ENCODE measurements around the gene TRIM36. TPM values are rescaled to one million over a fixed set of nuclear protein-coding genes. Genes with fewer than 3 reads are reported as not detected.

Gene TRIM36
- total RNA-seq, 1 experiment from 2014 or later: 20.0 TPM

DNA sequence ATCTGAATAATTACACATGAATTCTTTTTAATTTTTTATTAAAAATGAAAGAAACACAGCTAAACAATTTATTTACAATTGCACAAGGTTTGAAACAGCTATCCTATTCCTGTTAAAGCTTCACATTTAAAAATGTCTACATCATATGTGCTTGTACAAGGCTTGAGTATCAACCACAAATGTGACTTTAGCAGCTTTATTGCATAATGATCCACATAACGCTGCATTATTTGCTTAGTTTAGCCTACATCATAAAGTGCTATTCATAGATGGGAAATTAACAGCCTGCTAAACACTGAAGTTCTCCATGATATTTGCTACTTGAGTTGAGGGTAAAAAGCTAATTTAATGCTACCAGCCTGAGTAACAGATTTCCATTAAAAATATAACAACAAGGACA, 45.0 kb downstream of the TRIM36 start:
- Mint-ChIP-seq H3K27ac (no peak overlapping the region), H3K36me3 (peaks cover 11% of the 10 kb centered on the region), H3K4me3 (no peak overlapping the region), H3K4me1 (no peaks in the 10 kb centered on the region), H3K27me3 (ENCODE audit: low read depth) (no peaks in the 10 kb centered on the region), H3K9me3 (peaks cover 23% of the 10 kb centered on the region)
- no peak for DNase-seq (ENCODE audit: low spot score)
- ChIA-PET CTCF (interaction anchor here (1.2 kb wide), 1 partner anchor 9 kb away, joined by 3 read pairs; no protein-coding TSS in a partner anchor), POLR2A (no interaction called here)
- TF ChIP-seq, protein P1, sequence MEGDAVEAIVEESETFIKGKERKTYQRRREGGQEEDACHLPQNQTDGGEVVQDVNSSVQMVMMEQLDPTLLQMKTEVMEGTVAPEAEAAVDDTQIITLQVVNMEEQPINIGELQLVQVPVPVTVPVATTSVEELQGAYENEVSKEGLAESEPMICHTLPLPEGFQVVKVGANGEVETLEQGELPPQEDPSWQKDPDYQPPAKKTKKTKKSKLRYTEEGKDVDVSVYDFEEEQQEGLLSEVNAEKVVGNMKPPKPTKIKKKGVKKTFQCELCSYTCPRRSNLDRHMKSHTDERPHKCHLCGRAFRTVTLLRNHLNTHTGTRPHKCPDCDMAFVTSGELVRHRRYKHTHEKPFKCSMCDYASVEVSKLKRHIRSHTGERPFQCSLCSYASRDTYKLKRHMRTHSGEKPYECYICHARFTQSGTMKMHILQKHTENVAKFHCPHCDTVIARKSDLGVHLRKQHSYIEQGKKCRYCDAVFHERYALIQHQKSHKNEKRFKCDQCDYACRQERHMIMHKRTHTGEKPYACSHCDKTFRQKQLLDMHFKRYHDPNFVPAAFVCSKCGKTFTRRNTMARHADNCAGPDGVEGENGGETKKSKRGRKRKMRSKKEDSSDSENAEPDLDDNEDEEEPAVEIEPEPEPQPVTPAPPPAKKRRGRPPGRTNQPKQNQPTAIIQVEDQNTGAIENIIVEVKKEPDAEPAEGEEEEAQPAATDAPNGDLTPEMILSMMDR (IDR thresholded peaks at IDR 0.05): no peak
- TF ChIP-seq FOXJ3 (CRISPR knock-in tag; IDR thresholded peaks at IDR 0.05; ENCODE audit: borderline replicate concordance) (no peak), IRF2 (CRISPR knock-in tag; IDR thresholded peaks at IDR 0.05; ENCODE audit: borderline replicate concordance, low read depth) (no peak)
- no peak for ATAC-seq

DNA sequence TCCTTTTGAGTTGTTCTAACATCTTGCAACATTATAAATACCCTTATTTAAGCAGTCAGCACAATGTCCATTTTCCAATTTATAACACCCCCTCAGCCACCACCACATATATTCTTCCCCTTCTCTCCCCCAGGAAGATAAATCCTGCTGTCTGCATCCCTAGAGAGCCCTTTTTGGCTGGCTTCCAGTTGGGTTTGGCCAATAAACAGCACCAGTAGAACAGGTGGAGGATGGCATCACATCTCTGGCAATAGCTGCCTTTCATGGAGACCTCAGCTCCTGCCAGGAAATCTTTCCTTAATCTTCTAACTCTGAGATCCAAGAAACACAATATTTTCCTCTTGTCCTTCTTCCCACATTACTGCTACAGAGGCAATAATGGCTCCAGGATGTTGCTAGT, 53.7 kb downstream of the TRIM36 start:
- H3K4me1 Mint-ChIP-seq: peaks cover 11% of the 10 kb centered on the region
- POLR2A ChIA-PET: no interaction called here

DNA sequence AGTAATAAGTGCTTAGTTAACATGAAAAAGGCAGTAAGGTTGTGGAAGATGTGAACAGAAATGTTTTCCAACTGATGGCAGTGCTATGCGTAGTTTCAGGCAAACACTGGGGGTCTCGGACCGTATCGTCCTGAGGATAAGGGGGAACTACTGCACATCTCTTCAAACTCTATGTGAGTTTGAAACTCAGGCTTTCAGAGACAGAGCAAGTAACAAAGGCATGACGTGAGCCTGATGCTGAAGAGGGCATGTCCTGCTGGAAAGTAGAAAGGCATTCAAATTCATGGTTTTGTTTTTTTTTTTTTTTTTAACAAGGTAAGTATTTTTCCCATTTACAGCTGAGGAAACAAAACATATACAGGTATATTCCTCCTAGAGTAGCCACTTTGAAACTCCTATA, 59.9 kb downstream of the TRIM36 start:
- Mint-ChIP-seq H3K4me3 (peak overlapping the region; percentile 32), H3K27ac (peak overlapping the region; percentile 91), H3K9me3 (peaks cover 3% of the 10 kb centered on the region; the same call in 1 of the 2 replicates), H3K27me3 (ENCODE audit: low read depth) (no peaks in the 10 kb centered on the region), H3K4me1 (peaks cover 39% of the 10 kb centered on the region), H3K36me3 (no peaks in the 10 kb centered on the region)
- ChIA-PET POLR2A (no interaction called here), CTCF (interaction anchor here (0.6 to 1.8 kb wide), 2 partner anchors 12 to 103 kb away, joined by 5 to 10 read pairs; no protein-coding TSS in a partner anchor)
- DNase-seq (ENCODE audit: low spot score) (no peak), ATAC-seq (peak; percentile 84)
- no peak for TF ChIP-seq ZNF671 (CRISPR knock-in tag; IDR thresholded peaks at IDR 0.05)
- no peak for TF ChIP-seq ZNF263 (CRISPR knock-in tag; IDR thresholded peaks at IDR 0.05; ENCODE audit: low read depth)

More for the DNA sequence above, 53.7 kb downstream of the TRIM36 start:
- Mint-ChIP-seq H3K9me3 (peaks cover 53% of the 10 kb centered on the region), H3K27ac (no peak overlapping the region), H3K4me3 (no peak overlapping the region), H3K36me3 (peaks cover 29% of the 10 kb centered on the region), H3K27me3 (ENCODE audit: low read depth) (peaks cover 2% of the 10 kb centered on the region)
- CTCF ChIA-PET: no interaction called here
- ATAC-seq (no peak), DNase-seq (ENCODE audit: low spot score) (no peak)
- TF ChIP-seq GTF2I (CRISPR knock-in tag; conservative IDR thresholded peaks at IDR 0.05) (no peak), MXD4 (CRISPR knock-in tag; IDR thresholded peaks at IDR 0.05; ENCODE audit: borderline replicate concordance) (no peak), TEAD1 (CRISPR knock-in tag; IDR thresholded peaks at IDR 0.05) (no peak), CREB1 (CRISPR knock-in tag; IDR thresholded peaks at IDR 0.05) (no peak), TCF7 (CRISPR knock-in tag; IDR thresholded peaks at IDR 0.05; ENCODE audit: low read depth) (no peak), ZNF416 (CRISPR knock-in tag; IDR thresholded peaks at IDR 0.05) (no peak), EMX1 (CRISPR knock-in tag; IDR thresholded peaks at IDR 0.05) (no peak), NR3C1 (CRISPR knock-in tag; conservative IDR thresholded peaks at IDR 0.05; ENCODE audit: low read depth) (no peak), FOXJ3 (CRISPR knock-in tag; IDR thresholded peaks at IDR 0.05; ENCODE audit: borderline replicate concordance) (no peak), ETV6 (CRISPR knock-in tag; IDR thresholded peaks at IDR 0.05) (no peak), ZNF671 (CRISPR knock-in tag; IDR thresholded peaks at IDR 0.05) (no peak), ELF4 (CRISPR knock-in tag; IDR thresholded peaks at IDR 0.05; ENCODE audit: low read depth) (no peak)
- TF ChIP-seq, protein P2, sequence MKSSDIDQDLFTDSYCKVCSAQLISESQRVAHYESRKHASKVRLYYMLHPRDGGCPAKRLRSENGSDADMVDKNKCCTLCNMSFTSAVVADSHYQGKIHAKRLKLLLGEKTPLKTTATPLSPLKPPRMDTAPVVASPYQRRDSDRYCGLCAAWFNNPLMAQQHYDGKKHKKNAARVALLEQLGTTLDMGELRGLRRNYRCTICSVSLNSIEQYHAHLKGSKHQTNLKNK (CRISPR knock-in tag; IDR thresholded peaks at IDR 0.05): no peak
- TF ChIP-seq, protein P3, sequence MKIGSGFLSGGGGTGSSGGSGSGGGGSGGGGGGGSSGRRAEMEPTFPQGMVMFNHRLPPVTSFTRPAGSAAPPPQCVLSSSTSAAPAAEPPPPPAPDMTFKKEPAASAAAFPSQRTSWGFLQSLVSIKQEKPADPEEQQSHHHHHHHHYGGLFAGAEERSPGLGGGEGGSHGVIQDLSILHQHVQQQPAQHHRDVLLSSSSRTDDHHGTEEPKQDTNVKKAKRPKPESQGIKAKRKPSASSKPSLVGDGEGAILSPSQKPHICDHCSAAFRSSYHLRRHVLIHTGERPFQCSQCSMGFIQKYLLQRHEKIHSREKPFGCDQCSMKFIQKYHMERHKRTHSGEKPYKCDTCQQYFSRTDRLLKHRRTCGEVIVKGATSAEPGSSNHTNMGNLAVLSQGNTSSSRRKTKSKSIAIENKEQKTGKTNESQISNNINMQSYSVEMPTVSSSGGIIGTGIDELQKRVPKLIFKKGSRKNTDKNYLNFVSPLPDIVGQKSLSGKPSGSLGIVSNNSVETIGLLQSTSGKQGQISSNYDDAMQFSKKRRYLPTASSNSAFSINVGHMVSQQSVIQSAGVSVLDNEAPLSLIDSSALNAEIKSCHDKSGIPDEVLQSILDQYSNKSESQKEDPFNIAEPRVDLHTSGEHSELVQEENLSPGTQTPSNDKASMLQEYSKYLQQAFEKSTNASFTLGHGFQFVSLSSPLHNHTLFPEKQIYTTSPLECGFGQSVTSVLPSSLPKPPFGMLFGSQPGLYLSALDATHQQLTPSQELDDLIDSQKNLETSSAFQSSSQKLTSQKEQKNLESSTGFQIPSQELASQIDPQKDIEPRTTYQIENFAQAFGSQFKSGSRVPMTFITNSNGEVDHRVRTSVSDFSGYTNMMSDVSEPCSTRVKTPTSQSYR (CRISPR knock-in tag; IDR thresholded peaks at IDR 0.05): no peak
